K562 (cell line): Measurements from ENCODE around the gene KLHL22. TPM values are rescaled to one million over a fixed set of nuclear protein-coding genes. Genes with fewer than 3 reads are reported as not detected.

Experiments used
- ARHGAP35 ChIP-seq: fragments of 450-650 bp; IDR thresholded peaks from 2 replicates; pipeline ENCODE4 v1.6.1; 2018; ENCODE audit not compliant: partially characterized antibody
- BCOR ChIP-seq: fragments of 450-650 bp; IDR thresholded peaks from 2 replicates; pipeline ENCODE4 v1.6.1; 2016
- E2F3 ChIP-seq: fragments of 250-450 bp; sonication (Bioruptor Pico); IDR thresholded peaks from 2 replicates; pipeline ENCODE4 v1.4.0; 2020; ENCODE audit warnings: mild to moderate bottlenecking
- HNRNPL ChIP-seq: fragments of 200-400 bp; formaldehyde crosslinking; IDR thresholded peaks from 2 replicates; pipeline ENCODE4 v1.6.1; 2017; ENCODE audit warnings: low read depth, mild to moderate bottlenecking, low read length
- PYGO2 ChIP-seq: fragments of 450-650 bp; IDR thresholded peaks from 2 replicates; pipeline ENCODE4 v1.6.1; 2016; ENCODE audit warnings: mild to moderate bottlenecking, missing genetic modification characterization, moderate library complexity, missing compliant biosample characterization
- RNF2 ChIP-seq: sonication (generic); IDR thresholded peaks from 2 replicates; pipeline ENCODE4 v1.6.1; 2016
- SRF ChIP-seq, 2 experiments: fragments of 250-450, 450-650 bp in 1 of 2; sonication (Bioruptor Pico) in 1 of 2; sonication (generic) in 1 of 2; formaldehyde crosslinking; IDR thresholded peaks; 2 replicates each; pipeline versions ENCODE4 v1.5.0 to v1.5.1; 2020 to 2022; ENCODE audit warnings: mild to moderate bottlenecking in 1 of 2, missing genetic modification reagents in 1 of 2
- SRSF9 ChIP-seq: fragments of 200-400 bp; formaldehyde crosslinking; IDR thresholded peaks from 2 replicates; pipeline ENCODE4 v1.6.1; 2017; ENCODE audit warnings: low read depth, low read length, borderline replicate concordance
- ZNF764 ChIP-seq: fragments of 250-450 bp; sonication (Bioruptor Pico); IDR thresholded peaks from 2 replicates; pipeline ENCODE4 v1.4.0; 2020; ENCODE audit warnings: low read depth, mild to moderate bottlenecking, moderate library complexity
- polyA plus RNA-seq, 8 experiments: library from polyadenylated mRNA; depleted of rRNA in 4 of 8; stranded (reverse) in 5 of 8; unstranded in 3 of 8; fragments of >200 nt; fragmentation: Nextera tagmentation in 2 of 8; fragmentation: Illumina TruSeq in 1 of 8; extraction: Ambion mirVana in 2 of 8; extraction: Trizol in 1 of 8; gene quantifications; 2 replicates each; pipeline versions ENCODE4 v1.2.1 to v1.2.3, GENCODE V29; 2011 to 2014; ENCODE audit warnings: inconsistent platforms in 1 of 8, missing spikeins in 1 of 8
- total RNA-seq, 7 experiments: library from RNA; depleted of rRNA in 6 of 7; stranded (reverse); fragments of >200 nt in 6 of 7; fragmentation: Illumina TruSeq in 2 of 7; extraction: Trizol in 2 of 7; gene quantifications; 2 replicates each; pipeline versions ENCODE4 v1.2.1 to v1.2.3, GENCODE V29; 2011 to 2021; ENCODE audit warnings: low replicate concordance in 1 of 7
- TF ChIP-seq, protein P1 (sequence below): fragments of 200-600 bp; sonication (generic); IDR thresholded peaks from one replicate; pipeline ENCODE4 v1.6.1; 2012; ENCODE audit warnings: mild to moderate bottlenecking, low read depth, low read length, inconsistent platforms
- TF ChIP-seq, protein P2 (sequence below): conservative IDR thresholded peaks from 2 replicates; pipeline ENCODE4 v1.6.1; 2011; ENCODE audit warnings: low read depth, mild to moderate bottlenecking, low read length; ENCODE audit not compliant: control insufficient read depth
- TF ChIP-seq, protein P3 (sequence below): fragments of 250-450 bp; sonication (Bioruptor Pico); IDR thresholded peaks from 2 replicates; pipeline ENCODE4 v1.4.0; 2020; ENCODE audit warnings: mild to moderate bottlenecking, moderate library complexity, borderline replicate concordance

KLHL22 gene
- total and polyA plus RNA-seq, 9 of the 15 experiments (the other 6 are each of a cell fraction or from before 2014, with no cell fraction given) = 1.3 to 25.6 (median 15.2) TPM

DNA sequence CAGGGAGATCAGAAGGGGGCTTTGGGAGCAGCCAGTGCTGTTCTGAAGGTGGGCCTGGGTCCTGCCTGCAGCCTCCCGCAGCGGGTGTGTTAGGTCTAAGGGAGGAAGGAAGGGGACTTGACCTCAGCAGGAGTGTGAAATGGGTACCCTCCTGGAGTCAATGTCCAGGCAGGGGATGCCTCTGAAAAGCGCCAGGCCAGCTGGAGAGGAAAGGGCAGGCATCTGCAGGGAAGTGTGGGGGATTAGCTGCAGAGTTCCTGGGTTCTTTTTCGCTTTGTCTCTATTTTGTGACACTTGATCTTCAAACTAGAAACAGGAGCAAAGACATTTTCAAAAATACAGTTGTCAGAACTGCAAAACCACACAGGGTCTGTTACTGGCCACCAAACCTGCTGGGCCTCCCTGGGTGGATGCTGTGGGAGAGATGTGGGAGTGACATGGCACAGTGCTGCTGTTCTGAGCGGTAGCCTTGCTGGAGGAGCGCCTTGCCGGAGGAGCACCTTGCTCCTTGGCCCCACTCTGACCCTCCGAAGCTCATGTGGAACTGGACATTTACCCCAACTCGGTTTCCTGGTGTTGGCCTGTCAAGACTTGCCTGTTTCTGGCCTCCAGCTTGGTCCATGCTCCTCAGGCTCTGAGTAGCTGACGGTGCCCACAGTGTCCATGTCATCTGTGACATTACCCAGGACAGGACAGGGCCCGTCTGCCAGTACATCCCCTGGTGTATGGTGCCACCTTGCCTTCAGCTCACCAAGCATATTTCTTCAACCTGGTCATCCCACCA is 37.7 kb upstream of the KLHL22 start (continued):
- TF ChIP-seq, protein P1, sequence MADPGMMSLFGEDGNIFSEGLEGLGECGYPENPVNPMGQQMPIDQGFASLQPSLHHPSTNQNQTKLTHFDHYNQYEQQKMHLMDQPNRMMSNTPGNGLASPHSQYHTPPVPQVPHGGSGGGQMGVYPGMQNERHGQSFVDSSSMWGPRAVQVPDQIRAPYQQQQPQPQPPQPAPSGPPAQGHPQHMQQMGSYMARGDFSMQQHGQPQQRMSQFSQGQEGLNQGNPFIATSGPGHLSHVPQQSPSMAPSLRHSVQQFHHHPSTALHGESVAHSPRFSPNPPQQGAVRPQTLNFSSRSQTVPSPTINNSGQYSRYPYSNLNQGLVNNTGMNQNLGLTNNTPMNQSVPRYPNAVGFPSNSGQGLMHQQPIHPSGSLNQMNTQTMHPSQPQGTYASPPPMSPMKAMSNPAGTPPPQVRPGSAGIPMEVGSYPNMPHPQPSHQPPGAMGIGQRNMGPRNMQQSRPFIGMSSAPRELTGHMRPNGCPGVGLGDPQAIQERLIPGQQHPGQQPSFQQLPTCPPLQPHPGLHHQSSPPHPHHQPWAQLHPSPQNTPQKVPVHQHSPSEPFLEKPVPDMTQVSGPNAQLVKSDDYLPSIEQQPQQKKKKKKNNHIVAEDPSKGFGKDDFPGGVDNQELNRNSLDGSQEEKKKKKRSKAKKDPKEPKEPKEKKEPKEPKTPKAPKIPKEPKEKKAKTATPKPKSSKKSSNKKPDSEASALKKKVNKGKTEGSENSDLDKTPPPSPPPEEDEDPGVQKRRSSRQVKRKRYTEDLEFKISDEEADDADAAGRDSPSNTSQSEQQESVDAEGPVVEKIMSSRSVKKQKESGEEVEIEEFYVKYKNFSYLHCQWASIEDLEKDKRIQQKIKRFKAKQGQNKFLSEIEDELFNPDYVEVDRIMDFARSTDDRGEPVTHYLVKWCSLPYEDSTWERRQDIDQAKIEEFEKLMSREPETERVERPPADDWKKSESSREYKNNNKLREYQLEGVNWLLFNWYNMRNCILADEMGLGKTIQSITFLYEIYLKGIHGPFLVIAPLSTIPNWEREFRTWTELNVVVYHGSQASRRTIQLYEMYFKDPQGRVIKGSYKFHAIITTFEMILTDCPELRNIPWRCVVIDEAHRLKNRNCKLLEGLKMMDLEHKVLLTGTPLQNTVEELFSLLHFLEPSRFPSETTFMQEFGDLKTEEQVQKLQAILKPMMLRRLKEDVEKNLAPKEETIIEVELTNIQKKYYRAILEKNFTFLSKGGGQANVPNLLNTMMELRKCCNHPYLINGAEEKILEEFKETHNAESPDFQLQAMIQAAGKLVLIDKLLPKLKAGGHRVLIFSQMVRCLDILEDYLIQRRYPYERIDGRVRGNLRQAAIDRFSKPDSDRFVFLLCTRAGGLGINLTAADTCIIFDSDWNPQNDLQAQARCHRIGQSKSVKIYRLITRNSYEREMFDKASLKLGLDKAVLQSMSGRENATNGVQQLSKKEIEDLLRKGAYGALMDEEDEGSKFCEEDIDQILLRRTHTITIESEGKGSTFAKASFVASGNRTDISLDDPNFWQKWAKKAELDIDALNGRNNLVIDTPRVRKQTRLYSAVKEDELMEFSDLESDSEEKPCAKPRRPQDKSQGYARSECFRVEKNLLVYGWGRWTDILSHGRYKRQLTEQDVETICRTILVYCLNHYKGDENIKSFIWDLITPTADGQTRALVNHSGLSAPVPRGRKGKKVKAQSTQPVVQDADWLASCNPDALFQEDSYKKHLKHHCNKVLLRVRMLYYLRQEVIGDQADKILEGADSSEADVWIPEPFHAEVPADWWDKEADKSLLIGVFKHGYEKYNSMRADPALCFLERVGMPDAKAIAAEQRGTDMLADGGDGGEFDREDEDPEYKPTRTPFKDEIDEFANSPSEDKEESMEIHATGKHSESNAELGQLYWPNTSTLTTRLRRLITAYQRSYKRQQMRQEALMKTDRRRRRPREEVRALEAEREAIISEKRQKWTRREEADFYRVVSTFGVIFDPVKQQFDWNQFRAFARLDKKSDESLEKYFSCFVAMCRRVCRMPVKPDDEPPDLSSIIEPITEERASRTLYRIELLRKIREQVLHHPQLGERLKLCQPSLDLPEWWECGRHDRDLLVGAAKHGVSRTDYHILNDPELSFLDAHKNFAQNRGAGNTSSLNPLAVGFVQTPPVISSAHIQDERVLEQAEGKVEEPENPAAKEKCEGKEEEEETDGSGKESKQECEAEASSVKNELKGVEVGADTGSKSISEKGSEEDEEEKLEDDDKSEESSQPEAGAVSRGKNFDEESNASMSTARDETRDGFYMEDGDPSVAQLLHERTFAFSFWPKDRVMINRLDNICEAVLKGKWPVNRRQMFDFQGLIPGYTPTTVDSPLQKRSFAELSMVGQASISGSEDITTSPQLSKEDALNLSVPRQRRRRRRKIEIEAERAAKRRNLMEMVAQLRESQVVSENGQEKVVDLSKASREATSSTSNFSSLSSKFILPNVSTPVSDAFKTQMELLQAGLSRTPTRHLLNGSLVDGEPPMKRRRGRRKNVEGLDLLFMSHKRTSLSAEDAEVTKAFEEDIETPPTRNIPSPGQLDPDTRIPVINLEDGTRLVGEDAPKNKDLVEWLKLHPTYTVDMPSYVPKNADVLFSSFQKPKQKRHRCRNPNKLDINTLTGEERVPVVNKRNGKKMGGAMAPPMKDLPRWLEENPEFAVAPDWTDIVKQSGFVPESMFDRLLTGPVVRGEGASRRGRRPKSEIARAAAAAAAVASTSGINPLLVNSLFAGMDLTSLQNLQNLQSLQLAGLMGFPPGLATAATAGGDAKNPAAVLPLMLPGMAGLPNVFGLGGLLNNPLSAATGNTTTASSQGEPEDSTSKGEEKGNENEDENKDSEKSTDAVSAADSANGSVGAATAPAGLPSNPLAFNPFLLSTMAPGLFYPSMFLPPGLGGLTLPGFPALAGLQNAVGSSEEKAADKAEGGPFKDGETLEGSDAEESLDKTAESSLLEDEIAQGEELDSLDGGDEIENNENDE = peak; percentile 70
- TF ChIP-seq, protein P2, sequence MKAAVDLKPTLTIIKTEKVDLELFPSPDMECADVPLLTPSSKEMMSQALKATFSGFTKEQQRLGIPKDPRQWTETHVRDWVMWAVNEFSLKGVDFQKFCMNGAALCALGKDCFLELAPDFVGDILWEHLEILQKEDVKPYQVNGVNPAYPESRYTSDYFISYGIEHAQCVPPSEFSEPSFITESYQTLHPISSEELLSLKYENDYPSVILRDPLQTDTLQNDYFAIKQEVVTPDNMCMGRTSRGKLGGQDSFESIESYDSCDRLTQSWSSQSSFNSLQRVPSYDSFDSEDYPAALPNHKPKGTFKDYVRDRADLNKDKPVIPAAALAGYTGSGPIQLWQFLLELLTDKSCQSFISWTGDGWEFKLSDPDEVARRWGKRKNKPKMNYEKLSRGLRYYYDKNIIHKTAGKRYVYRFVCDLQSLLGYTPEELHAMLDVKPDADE = 0 out of 2 replicates have a peak, but pooled peaks have one; percentile 58
- TF ChIP-seq BCOR (no peak), SRF (CRISPR knock-in tag; IDR thresholded peaks at IDR 0.05) (no peak), PYGO2 (no peak), HNRNPL (no peak), RNF2 (no peak), E2F3 (no peak), ZNF764 (CRISPR knock-in tag) (no peak), SRSF9 (no peak), ARHGAP35 (no peak)
- TF ChIP-seq, protein P3, sequence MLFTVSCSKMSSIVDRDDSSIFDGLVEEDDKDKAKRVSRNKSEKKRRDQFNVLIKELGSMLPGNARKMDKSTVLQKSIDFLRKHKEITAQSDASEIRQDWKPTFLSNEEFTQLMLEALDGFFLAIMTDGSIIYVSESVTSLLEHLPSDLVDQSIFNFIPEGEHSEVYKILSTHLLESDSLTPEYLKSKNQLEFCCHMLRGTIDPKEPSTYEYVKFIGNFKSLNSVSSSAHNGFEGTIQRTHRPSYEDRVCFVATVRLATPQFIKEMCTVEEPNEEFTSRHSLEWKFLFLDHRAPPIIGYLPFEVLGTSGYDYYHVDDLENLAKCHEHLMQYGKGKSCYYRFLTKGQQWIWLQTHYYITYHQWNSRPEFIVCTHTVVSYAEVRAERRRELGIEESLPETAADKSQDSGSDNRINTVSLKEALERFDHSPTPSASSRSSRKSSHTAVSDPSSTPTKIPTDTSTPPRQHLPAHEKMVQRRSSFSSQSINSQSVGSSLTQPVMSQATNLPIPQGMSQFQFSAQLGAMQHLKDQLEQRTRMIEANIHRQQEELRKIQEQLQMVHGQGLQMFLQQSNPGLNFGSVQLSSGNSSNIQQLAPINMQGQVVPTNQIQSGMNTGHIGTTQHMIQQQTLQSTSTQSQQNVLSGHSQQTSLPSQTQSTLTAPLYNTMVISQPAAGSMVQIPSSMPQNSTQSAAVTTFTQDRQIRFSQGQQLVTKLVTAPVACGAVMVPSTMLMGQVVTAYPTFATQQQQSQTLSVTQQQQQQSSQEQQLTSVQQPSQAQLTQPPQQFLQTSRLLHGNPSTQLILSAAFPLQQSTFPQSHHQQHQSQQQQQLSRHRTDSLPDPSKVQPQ (CRISPR knock-in tag) = no peak
